ENCODE data around the gene HOXB4.

The HOXB4 gene

DNA sequence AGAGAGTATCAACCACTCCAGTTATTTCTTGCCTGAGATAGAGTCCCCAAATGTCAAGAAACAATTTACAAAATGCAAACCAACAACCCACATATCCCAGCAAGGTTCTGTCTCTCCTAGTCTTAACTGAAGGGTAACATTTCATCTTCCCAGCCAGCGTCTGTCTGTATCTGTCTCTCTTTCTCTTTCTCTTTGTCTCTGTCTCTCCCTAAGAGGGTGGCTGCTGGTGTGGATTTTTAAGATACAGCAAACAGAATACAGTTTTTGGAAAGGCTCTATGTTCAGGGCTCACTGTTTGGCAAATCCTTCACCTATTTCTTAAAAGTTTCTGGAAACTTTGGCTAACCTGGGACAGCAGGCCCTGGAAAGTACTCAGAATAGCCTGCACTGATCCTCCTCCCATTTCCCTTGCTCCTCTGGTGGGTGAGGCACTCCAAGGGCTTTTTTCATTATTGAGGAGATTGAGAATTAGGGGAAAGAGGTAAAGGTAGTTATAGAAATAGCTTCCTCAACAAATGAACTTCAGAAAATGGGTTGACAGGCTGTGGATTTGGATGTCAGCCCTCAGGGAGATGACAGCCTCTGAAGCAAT, 6.2 kb downstream of the HOXB4 start:
- no peak for DNase-seq (ENCODE audit: low read depth in 2 of 2)

DNA sequence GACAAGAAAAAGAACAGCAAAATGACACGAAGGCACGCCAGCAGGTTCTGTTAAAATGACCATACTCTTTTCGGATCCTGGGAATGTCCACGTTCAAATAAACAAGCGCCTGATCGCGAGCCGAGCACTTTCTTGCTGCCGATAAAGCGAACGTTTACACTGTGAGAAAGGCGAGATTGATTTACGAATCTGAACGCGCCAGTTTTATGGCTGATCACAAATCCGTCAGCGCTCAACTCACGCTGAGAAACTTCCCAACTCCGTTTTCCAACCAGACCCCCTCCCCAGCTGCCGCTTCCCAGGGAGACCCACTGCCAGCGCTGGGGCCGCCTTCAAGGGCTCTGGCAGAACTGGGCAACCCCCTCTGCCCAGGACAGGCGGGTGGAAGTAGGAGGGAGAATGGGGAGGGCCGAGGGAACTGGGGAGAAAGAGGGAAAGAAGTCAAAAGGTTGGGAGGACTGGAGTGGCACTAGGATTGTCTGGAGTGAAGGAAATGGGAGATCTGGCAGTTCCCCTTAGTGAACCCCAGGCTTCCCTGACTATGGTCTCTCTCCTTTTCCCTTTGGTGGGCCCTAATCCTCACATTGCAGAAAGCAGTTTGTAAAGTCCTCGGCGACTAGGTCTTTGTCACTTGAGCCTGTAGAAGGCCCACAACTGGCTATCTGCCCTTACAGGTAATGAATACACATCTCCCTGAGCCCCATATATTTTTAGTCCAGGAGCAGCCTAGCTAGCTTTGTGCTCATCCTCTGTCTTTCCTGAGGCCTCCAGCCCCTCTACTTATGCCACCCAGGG, 6.9 kb downstream of the HOXB4 start:
- no peak for DNase-seq (ENCODE audit: low read depth in 2 of 2)

DNA sequence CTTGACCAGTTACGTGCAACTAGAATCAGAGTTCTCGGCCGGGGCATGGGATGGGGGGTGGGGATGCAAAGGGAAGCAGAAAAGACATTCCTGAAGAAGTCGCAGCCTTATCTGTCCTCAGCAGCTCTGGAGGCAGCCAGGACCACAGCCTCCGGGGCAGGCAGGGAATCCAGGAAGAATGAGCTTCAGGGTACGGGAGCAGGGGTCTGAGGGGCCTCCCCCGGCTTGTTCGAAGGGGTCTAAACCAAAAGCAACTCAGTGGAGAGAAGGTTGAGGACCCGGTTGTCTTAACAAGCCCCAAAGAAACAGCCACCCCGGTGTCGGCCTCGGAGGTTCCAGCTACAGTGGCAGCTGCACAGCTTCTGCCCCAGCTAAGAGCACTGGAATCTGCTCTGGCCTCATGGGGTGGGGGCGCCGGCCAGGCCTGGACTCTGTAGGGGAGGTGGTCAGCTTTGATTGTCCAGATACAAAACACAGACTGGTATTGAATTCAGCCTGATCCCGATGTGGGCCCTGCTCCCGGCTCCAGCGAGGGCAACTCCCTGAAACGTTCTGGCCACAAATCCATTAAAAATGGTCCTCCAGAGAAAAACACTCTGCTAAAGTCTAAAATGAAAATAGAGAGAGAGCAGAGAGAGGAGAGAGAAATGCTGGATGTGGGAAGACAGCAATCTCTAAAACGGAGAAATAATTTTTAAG, 7.7 kb downstream of the HOXB4 start:
- no peak for DNase-seq (ENCODE audit: low read depth in 2 of 2)

DNA sequence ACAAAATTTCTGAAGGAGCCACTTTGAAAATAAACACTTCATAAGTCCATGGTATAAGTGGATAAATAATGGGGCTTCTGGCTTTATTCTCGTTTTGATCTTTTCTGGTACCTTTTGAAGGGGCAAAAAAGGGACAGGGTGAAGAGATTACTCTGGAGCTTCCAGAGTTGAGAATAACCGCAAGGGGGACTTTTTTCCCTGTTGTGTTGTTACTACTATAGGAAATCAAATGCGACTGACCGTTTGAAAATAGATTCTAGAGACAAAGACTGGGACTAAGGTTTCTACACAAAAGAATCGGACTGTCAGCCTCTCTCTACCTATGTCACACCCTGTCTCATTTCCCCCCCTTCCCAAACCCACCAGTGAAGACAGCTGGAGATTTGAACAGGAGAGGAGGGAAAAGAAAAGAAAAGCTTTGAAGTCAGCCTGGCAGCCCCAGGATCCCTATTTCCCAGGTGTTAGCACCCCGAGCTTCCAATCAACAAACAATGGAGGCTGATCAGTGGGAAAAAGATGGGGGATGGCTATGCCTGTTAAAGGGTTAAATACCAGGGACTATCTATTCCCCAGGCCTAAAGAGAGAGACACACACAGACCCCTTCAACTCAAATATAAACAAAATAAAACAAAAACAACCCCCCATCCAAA, 8.4 kb downstream of the HOXB4 start:
- DNase-seq (ENCODE audit: low read depth in 2 of 2) = no peak

DNA sequence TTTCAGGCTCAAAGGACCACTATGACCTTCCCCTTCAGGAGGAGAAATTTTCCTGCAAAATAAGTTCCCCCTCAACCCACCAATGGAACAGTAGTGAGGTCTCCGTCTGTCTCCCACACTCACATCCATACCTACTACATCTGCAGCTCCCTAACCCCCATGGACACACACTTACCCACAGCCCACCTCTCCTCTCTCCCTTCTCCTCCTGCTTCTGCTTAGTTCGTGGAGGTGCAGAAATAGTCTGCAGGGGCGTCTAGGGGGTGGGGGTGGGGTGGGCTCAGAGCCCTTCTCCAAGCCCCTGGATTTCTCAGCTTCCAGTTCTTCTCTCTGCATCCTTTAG, 8.9 kb downstream of the HOXB4 start:
- DNase-seq (ENCODE audit: low read depth in 2 of 2) = no peak

DNA sequence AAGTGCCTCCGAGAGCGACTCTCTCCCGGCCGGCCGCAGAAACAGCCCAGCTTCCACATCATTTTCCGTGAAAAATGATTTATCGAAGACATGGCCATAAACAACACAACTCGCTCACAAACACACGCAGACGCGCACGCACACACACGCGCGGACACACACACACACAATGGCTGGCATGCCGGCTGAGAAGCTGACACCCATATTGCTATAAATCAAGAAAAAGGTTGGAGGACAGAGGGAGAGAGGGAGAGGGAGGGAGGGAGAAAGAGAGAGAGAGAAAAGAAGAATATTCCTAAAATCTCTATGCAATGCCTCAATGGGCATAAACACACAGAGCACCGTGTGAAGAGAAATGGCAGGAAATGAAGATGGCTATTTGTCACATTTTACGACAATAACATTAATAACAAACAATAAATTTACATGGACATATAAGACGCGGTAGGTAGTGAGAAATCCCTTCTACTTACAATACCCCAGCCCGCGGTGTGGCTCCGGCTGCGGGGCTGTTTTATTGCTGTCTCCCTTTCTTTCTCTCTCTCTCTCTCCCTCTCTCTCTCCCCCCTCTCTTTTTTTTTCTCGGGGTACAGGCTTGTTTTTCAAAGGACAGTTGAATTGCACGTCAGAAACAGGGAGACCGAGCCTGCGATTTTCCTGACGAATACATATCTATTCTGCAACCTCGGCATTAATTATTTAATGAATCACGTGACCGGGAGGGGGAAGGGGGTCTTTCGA, 9.5 kb downstream of the HOXB4 start:
- no peak for DNase-seq (ENCODE audit: low read depth in 2 of 2)

DNA sequence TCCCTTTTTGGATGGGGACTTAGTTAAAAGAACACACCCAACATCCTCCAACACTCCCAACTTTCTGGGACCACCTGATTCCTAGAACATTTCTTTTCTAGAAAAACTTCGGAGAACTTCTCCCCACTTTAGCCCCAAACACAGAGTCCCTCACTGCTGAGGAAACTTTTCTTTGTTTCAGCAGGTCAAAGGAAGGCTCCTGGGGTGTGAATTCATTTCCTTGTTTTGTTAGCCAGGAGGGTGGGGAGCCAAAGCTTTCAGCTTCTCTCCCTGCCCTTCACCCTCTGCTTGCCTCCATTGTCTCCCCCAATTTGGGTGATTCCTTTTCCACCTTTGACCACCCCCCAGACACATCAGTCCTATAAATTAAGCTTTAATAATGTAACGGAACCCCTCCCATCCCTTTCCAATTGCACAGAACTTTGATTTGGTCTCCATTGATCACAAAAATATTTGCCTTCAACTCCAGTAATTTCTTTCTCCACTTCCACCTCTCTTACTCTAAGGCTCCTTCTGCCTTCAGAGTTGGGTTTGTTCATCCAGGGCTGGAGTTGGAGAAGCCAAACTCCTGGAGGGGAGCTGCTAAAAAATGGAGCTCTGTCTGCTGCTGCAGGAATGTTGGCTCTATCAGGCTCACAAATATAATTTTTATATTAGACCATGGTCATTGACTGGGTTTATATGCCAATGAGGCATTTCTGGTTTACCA, 10.3 kb downstream of the HOXB4 start:
- no peak for DNase-seq (ENCODE audit: low read depth in 2 of 2)

DNA sequence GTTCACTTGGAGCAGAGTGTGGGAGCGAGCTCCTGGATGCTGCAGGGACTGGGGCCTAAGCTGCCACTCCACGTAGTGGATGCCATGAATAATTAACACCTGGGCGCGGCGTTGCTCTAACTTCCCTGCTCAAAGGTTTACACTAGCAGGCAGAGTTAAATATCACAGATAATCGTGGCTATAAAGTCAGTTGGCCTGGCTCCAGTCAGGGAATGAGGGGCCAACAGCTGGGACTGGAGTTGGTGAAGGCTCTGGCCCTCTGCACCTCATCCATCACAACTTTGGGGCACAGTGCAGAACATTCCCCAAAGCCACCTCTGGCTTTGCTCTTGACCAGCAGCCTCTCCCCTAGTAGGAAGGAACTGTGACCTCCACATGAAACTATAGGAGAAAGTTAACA, 10.9 kb downstream of the HOXB4 start:
- no peak for DNase-seq (ENCODE audit: low read depth in 2 of 2)

DNA sequence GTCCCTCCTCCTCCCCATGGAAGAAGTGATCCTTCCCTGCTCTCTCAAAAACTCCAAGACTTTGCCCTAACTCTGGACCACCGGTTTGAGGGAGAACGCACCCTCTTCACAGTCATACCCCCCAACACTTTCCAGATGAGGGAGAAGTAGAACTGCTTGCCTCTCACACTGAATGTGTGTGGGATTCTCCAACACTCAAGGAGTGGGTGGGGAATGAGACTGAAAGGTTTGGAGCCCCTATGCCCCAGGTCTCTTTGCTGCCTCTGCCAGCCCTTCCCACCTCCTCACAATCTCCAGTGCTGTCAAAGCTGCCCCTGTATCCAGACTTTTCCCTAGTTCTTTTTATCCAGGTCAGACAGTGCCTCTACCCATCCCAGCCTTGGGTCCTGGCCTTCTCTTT, 11.4 kb downstream of the HOXB4 start:
- DNase-seq (ENCODE audit: low read depth in 2 of 2) = no peak

DNA sequence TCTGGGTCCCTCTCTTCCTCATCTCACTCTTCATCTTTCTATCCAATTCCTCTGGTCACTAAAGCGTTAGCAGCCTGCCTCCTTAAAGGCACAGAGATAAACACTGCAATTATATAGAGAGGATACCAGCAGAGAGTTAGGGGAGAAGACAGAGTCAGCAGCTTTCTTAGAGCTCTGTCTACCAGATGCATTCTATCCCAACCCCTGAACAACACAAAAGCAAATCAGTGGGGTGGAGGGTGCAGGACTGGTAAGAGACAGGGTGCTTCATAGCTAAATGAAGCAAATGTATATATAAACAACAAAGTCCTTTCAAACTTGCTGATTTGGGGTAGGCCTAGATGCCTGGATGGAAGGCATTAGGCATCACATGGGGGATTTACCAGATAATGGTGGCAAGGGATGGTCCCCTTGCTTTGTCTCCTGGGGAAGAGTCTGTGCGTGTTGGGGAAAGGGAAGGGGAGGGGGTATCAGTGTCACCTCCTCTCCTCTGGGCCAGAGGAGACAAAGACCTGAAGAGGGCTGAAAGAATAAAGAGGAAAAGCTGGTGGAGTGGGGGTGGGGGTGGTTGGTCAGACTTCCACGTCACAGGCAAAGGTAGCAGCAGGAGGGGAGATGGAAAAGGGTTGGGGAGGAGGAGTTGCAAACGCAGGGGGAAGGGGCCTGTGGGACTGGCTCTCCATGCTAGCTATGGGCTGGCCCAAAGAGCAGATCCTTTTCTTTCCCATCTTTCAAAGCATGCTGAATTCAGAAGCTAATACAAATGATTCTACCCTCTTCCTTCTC, 12.0 kb downstream of the HOXB4 start:
- DNase-seq (ENCODE audit: low read depth in 2 of 2) = no peak

DNA sequence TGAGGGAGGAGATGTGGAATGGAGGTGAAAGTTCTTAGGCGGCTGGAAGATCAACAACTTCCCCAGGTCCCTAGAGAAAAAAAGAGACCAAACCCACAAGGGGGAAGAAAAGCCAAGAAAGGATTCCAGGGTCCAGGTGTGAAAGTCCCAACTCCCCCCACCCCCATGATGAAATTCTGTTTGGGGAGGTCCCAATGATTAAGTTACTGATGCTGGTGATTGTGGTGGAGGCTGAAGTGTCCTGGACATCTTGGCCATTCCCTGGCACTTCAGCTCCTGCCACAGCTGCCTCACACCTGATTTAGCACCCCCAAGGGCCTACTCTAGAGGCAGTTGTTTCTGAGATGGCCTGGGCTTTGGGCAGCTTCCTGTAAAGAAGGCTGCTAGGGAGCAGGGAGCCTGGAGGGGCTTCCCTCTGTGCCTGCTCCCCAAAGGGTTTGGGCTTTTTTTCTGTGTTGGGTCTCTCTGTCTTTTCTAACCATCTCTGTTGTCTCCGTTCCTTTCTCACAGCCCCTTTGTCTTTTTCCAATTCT, 13.1 kb downstream of the HOXB4 start:
- no peak for DNase-seq (ENCODE audit: low read depth in 2 of 2)

DNA sequence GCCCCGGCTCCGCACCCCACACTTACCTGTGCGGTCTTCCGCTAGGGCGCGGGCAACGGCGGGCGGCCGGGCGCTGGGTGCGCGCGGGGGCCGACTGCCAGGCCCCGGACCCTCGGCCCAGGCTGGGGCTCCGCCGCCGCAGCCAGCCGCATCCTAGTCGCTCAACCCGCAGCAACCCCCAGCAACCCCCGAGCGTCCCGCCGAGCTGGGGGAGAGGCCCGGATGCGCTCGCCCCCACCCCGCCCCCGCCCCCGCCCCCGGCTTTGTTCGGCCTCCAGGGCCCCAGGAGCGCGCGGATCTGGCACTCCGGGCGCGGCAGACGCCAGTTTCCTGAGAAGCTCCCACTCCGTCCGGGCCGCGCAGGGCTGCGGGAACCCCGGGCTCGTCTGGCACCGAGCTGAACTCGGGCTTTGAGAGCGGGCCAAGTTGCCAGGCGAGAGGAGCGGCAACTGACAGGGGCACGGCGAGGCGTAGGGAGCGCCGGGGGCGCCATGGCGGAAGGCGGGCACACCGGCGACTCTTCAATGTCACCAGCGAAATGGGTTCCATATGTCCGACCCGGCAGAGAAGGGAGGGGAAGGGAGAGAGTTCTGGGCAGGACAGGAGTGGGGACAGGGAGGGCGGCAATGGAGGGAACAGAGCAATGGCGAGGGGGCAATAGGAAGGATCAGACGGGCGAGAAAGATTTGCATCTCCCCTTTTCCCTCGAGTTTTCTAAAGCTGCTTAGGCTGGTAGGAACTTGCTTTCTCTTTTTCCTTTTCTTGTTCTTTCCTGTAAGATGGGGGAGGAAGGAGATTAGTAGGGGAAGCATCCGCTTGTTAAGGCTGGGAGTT, 13.7 kb downstream of the HOXB4 start:
- no peak for DNase-seq (ENCODE audit: low read depth in 2 of 2)

DNA sequence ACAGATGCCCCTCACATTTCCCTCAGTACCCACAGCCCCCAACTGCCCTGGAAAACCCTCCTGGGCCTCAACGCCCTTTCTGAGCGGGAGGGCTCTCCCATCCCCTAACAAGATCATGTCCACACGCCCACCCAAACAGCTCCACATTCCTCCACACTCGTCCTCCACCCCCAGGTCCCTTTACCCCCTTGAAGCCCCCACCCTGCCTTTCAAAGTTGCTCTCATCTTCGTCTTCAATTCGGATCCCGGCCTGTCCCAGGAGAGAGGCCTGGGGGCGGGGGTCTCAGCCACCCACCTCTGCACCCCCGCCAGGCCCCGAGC, 14.3 kb downstream of the HOXB4 start:
- no peak for DNase-seq (ENCODE audit: low read depth in 2 of 2)

DNA sequence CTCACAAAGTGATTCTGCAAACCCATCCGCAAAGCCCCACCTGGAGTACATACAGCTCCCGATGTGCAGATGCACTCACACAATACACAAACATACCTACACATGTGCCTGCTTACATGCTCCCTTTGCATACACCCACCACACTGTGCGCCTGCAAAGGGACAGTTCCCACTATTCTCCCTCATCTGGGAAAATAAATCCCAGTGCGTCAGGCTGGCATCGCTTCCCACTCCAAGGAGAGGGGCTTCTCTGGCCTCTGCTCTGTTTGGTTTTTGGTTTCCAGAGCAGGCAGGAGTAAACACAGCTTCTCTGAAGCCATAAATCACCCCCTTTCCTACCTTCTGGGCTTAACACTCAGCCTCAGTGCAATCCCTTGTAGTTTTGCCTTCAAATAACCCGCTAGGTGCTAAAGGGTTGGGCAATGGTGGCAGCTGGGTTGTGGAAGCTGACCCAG, 14.7 kb downstream of the HOXB4 start:
- no peak for DNase-seq (ENCODE audit: low read depth in 2 of 2)

DNA sequence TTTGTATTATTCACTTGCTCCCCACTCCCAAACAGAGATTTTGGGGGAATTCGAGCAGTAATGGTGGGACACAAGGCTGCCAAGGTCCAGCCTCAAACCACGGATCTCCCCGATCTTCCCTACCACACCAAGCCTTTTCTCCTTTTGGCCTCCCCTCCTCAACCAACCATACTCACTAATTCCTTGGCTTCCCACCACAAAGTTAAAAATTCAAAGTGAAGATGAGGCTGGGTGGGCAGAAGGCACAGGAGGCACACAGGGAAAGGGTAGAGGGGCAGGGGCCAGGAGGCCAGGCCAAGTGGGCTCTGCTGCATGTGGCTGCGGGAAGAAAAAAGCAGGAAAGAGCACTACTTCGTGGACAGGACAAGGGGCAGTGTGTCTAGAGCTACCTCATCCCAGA, 15.2 kb downstream of the HOXB4 start:
- DNase-seq (ENCODE audit: low read depth in 2 of 2) = no peak

DNA sequence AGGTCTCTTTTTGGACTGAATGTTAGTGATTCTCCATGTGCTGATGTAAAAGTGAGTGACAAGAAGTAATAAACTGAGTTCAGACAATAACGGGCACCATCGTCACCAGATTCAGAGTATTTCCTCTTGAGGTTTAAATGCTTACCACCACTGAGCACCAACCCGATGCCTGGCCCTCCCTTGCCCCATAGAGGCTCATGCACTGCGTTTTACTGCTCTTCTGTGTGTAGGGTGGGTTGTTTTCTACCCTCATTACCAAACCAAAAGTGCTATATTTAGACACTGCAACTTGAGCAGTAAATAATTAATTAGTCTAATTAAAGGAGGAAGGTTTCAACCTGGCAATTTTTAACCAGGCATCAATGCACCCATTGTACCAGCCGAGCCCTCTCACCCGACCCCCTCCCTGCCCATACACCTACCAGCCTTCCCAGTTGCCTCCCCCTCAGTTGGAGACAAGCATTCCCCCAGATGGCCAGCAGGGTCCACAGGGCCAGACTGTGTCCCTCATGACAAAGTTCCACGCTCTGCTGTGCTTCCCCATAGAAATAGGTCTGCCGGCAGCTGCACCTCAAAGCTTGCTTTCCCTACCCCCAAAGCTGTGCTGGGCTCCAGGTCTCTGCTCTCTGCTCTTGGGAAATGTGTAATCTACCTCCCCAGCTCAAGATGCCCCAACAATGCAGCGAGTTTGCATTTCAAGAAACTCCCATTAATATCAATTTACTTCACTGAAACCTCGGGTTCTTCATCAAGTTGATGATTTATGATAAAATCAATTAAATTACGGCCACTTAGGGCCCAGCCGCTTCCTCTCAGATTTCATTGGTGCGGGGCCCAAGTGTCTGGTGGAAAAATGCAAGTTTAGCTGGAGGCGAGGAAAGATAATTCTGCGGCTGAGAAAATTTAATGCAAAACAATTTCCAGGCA, 16.0 kb downstream of the HOXB4 start:
- DNase-seq (ENCODE audit: low read depth in 2 of 2) = no peak

DNA sequence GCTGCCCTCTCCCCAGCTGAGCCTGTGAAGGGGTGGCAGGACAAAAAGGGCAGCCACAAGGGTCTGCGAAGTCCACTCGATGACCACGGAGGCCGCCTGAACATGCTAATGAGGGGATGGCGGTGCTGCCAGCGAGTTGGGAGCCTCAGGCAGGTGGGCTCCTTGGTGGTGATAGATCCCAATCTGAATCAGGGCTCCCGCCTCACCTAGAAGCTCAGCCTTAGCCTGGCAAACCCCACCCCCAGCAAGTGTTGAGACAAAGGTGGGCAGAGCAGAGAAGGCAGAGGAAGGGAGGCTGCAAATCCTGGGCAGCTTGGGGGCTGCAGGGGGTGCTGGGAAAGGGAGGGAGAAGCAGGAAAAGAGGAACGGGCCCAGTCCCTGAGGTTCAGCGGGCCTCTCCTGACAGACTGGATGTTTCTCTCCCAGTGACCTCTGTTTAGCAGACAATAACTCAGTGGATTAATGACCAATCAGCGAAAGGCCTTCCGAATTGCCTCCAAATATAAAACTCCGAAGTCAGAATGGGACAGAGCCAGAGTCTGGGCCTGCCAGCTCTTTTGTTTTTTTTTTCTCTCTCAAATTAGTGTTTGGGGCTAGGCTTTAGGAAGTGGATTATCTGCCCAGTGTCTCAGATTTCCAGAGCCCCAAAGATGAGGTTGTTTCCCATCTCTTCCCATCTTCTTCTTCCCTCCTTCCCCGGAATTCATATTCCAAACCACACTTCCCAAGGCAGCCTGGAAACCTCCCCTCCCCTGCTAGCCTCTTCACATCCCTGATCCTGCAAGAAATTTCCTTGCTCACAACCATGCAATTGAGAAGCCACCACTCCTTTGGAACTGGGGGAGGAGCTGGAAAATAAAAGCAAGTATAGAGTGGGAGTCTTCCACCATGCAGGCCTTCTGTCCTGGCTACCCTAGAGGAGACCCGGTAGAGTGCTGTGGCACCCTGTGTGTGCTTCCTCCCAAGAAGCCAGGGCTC, 18.0 kb downstream of the HOXB4 start:
- DNase-seq (ENCODE audit: low read depth in 2 of 2) = no peak

Measured in activated CD8-positive, alpha-beta memory T cell treated with anti-CD3 and anti-CD28 coated beads for 4 hours (primary cell).